ENCODE results near the gene PZP. TPM values are rescaled to one million over a fixed set of nuclear protein-coding genes. Genes with fewer than 3 reads are reported as not detected.

The PZP gene
- total and polyA plus RNA-seq, 2 of the 13 experiments (the other 11 are each of a cell fraction or from before 2014, with no cell fraction given), result 0.07 to 0.89 TPM

GRCh38 chr12:9122091-9122609, 86.0 kb downstream of the PZP start (continued):
- TF ChIP-seq, protein P1, sequence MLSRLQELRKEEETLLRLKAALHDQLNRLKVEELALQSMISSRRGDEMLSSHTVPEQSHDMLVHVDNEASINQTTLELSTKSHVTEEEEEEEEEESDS (CRISPR knock-in tag; IDR thresholded peaks at IDR 0.05; ENCODE audit: borderline replicate concordance), result no peak
- TF ChIP-seq STAT6 (CRISPR knock-in tag; IDR thresholded peaks at IDR 0.05; ENCODE audit: borderline replicate concordance) (0 out of 2 replicates have a peak, but pooled peaks have one; percentile 40), FOXM1 (CRISPR knock-in tag; IDR thresholded peaks at IDR 0.05) (no peak), ZSCAN25 (CRISPR knock-in tag; IDR thresholded peaks at IDR 0.05) (no peak), ZNF230 (CRISPR knock-in tag; IDR thresholded peaks at IDR 0.05) (no peak), SMAD3 (CRISPR knock-in tag; IDR thresholded peaks at IDR 0.05) (peak; percentile 78), ZKSCAN1 (IDR thresholded peaks at IDR 0.05; ENCODE audit: low read length) (no peak), PRMT3 (CRISPR knock-in tag; IDR thresholded peaks at IDR 0.05; ENCODE audit: borderline replicate concordance, low read depth) (no peak), ARNTL (CRISPR knock-in tag; IDR thresholded peaks at IDR 0.05) (peak; percentile 65), ZNF747 (CRISPR knock-in tag; IDR thresholded peaks at IDR 0.05; ENCODE audit: borderline replicate concordance) (no peak), ZNF782 (CRISPR knock-in tag; IDR thresholded peaks at IDR 0.05; ENCODE audit: borderline replicate concordance) (no peak), TBX3 (IDR thresholded peaks at IDR 0.05; ENCODE audit: borderline replicate concordance) (peak; percentile 97), MTF1 (CRISPR knock-in tag; IDR thresholded peaks at IDR 0.05) (no peak), ZSCAN20 (CRISPR knock-in tag; IDR thresholded peaks at IDR 0.05; ENCODE audit: borderline replicate concordance) (no peak), SMARCC2 (IDR thresholded peaks at IDR 0.05) (no peak), ATF7-NPFF (CRISPR knock-in tag; IDR thresholded peaks at IDR 0.05; ENCODE audit: low read depth) (no peak), NCOA1 (CRISPR knock-in tag; IDR thresholded peaks at IDR 0.05) (peak; percentile 61; the same call in 1 of the 2 replicates), KDM5B (CRISPR knock-in tag; IDR thresholded peaks at IDR 0.05; ENCODE audit: borderline replicate concordance) (no peak), ZFP37 (CRISPR knock-in tag; IDR thresholded peaks at IDR 0.05; ENCODE audit: borderline replicate concordance) (no peak), RCOR2 (CRISPR knock-in tag; IDR thresholded peaks at IDR 0.05) (peak; percentile 62; the same call in 1 of the 2 replicates), ZNF816 (CRISPR knock-in tag; IDR thresholded peaks at IDR 0.05; ENCODE audit: borderline replicate concordance) (peak; percentile 92), ZNF629 (CRISPR knock-in tag; conservative IDR thresholded peaks at IDR 0.05) (no peak), HOXA3 (CRISPR knock-in tag; IDR thresholded peaks at IDR 0.05) (peak; percentile 46; the same call in 1 of the 2 replicates), FOXP1 (IDR thresholded peaks at IDR 0.05) (peak; percentile 62), FOXP1 (CRISPR knock-in tag; IDR thresholded peaks at IDR 0.05) (peak; percentile 97), POLR2AphosphoS2 (IDR thresholded peaks at IDR 0.05; ENCODE audit: low read depth, low read length) (no peak), NFE2L1 (CRISPR knock-in tag; IDR thresholded peaks at IDR 0.05; ENCODE audit: borderline replicate concordance) (no peak), POLR2AphosphoS5 (IDR thresholded peaks at IDR 0.05; ENCODE audit: low read depth, low read length) (no peak), KDM2A (CRISPR knock-in tag; IDR thresholded peaks at IDR 0.05; ENCODE audit: borderline replicate concordance, low read depth) (no peak)
- TF ChIP-seq, protein P2, sequence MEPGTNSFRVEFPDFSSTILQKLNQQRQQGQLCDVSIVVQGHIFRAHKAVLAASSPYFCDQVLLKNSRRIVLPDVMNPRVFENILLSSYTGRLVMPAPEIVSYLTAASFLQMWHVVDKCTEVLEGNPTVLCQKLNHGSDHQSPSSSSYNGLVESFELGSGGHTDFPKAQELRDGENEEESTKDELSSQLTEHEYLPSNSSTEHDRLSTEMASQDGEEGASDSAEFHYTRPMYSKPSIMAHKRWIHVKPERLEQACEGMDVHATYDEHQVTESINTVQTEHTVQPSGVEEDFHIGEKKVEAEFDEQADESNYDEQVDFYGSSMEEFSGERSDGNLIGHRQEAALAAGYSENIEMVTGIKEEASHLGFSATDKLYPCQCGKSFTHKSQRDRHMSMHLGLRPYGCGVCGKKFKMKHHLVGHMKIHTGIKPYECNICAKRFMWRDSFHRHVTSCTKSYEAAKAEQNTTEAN (CRISPR knock-in tag; conservative IDR thresholded peaks at IDR 0.05), result peak; percentile 86
